ENCODE data around the gene SLC39A9. TPM values are rescaled to one million over a fixed set of nuclear protein-coding genes. Genes with fewer than 3 reads are reported as not detected.
A peak's percentile ranks its signal among the peaks of the same experiment; 100 is the strongest.

The SLC39A9 gene
- total and polyA plus RNA-seq, 2 of the 4 experiments (the other 2 are of a cell fraction): 41.4 to 168 TPM

GRCh38 chr14:69460093-69460701 is 61.7 kb downstream of the SLC39A9 start (continued):
- TF ChIP-seq MXI1 (IDR thresholded peaks at IDR 0.05; ENCODE audit: borderline replicate concordance, low read depth, low read length): no peak

GRCh38 chr14:69464379-69464778 is 65.9 kb downstream of the SLC39A9 start:
- H2AK9ac ChIP-seq (replicated peaks; ENCODE audit: low read depth, low read length, poor library complexity): peak overlapping the region; percentile 42

More at GRCh38 chr14:69464379-69464778, 65.9 kb downstream of the SLC39A9 start:
- Histone ChIP-seq H3K18ac (ENCODE audit: low read depth, low read length) (no peak overlapping the region), H2BK15ac (ENCODE audit: low read depth, low read length) (peak overlapping the region; percentile 57; the same call in 1 of the 3 replicates), H3K4me1 (ENCODE audit: control insufficient read depth, insufficient read depth, low read length) (peaks cover 3% of the 10 kb centered on the region; the same call in 1 of the 2 replicates), H3K4me3 (ENCODE audit: insufficient read depth, low read depth, low read length) (no peak overlapping the region), H4K20me1 (ENCODE audit: insufficient read depth, low read length) (peaks cover 9% of the 10 kb centered on the region; the same call in 1 of the 2 replicates), H3K9ac (ENCODE audit: low read depth, low read length) (no peak overlapping the region), H4K8ac (ENCODE audit: low read depth in 2 of 2, low read length in 2 of 2) (peak overlapping the region; percentile 33 to 84; a peak in 3 of 4 replicates), H3K56ac (ENCODE audit: extremely low read depth, insufficient read depth, low read length) (peak overlapping the region; percentile 59; the same call in 1 of the 2 replicates), H3K79me1 (ENCODE audit: low read depth in 1 of 2, low read length in 2 of 2) (peaks cover 3 to 9% of the 10 kb centered on the region in 2 experiments; a peak in 2 of 4 replicates), H3K27me3 (ENCODE audit: control insufficient read depth, insufficient read depth, low read length) (no peaks in the 10 kb centered on the region), H3K36me3 (ENCODE audit: control insufficient read depth, insufficient read depth, low read length) (peaks cover 6% of the 10 kb centered on the region), H2BK20ac (ENCODE audit: low read depth, low read length) (peak overlapping the region; percentile 86), H3K4me2 (ENCODE audit: low read depth, low read length) (peak overlapping the region; percentile 11; the same call in 1 of the 2 replicates), H3K9me3 (ENCODE audit: control insufficient read depth, insufficient read depth, low read length) (no peaks in the 10 kb centered on the region), H3K23ac (ENCODE audit: low read depth, low read length) (peak overlapping the region; percentile 87), H2AFZ (replicated peaks; ENCODE audit: low read length, poor library complexity) (peak overlapping the region; percentile 45), H2AK5ac (ENCODE audit: low read depth, low read length) (no peak overlapping the region), H3K9me1 (ENCODE audit: insufficient read depth, low read length) (peaks cover 7% of the 10 kb centered on the region), H4K5ac (ENCODE audit: low read depth, low read length) (no peak overlapping the region), H3K27ac (ENCODE audit: insufficient read depth, low read length) (peak overlapping the region; percentile 65; the same call in 1 of the 2 replicates), H4K91ac (ENCODE audit: insufficient read depth, low read depth, low read length) (peak overlapping the region; percentile 50; the same call in 1 of the 2 replicates), H3K4ac (ENCODE audit: low read depth, low read length) (peak overlapping the region; percentile 82), H3K14ac (replicated peaks; ENCODE audit: low read depth, low read length) (peak overlapping the region; percentile 61; the same call in 1 of the 2 replicates), H2BK120ac (ENCODE audit: low read depth, low read length) (peak overlapping the region; percentile 66), H2BK5ac (ENCODE audit: low read depth, low read length, poor library complexity, severe bottlenecking) (peak overlapping the region; percentile 40)
- POLR2A ChIA-PET (ENCODE audit: unreplicated experiment): no interaction called here
- in situ Hi-C loops (cut with MboI; ENCODE audit: low sequenced_read_pairs): loop anchor here (5.0 kb wide), 1 partner anchor 212 kb away; no protein-coding TSS in a partner anchor
- CTCF ChIA-PET: interaction anchor here (0.6 to 1.4 kb wide), 2 partner anchors 45 to 223 kb away, joined by 4 read pairs; no protein-coding TSS in a partner anchor
- ATAC-seq (ENCODE audit: low read depth) (peak; percentile 13), DNase-seq (peak; percentile 45)
- intact Hi-C loops (cut with micrococcal nuclease): no loop called here
- dilution Hi-C loops (cut with HindIII; ENCODE audit: low sequenced_read_pairs, unreplicated experiment): no loop called here
- BruUV-seq (replicated peaks): no TSS peak
- TF ChIP-seq MAFK (IDR thresholded peaks at IDR 0.05; ENCODE audit: low read depth, low read length) (no peak), RCOR1 (IDR thresholded peaks at IDR 0.05; ENCODE audit: insufficient replicate concordance, low read length) (no peak), RFX5 (IDR thresholded peaks at IDR 0.05; ENCODE audit: low read depth, low read length) (no peak), RAD21 (IDR thresholded peaks at IDR 0.05; ENCODE audit: low read length) (no peak)
